Mesothelial cell of epicardium (in vitro differentiated cells): ENCODE data around the gene ELFN1. TPM values are rescaled to one million over a fixed set of nuclear protein-coding genes. Genes with fewer than 3 reads are reported as not detected.

Experiments
- DNase-seq, 2 experiments: peaks; one replicate each; pipeline ENCODE4 v3.0.0; 2021; ENCODE audit warnings: low spot score in 2 of 2; ENCODE audit not compliant: unreplicated experiment in 2 of 2
- H3K27ac Mint-ChIP-seq: 2 replicates; pipeline ENCODE4 v1.8.0; 2021; ENCODE audit warnings: mixed read lengths
- H3K27me3 Mint-ChIP-seq: 2 replicates; pipeline ENCODE4 v1.8.0; 2021; ENCODE audit warnings: low read depth, mixed read lengths
- H3K36me3 Mint-ChIP-seq: 2 replicates; pipeline ENCODE4 v1.8.0; 2021; ENCODE audit warnings: mixed read lengths
- H3K4me1 Mint-ChIP-seq: 2 replicates; pipeline ENCODE4 v1.8.0; 2021; ENCODE audit warnings: mixed read lengths
- H3K4me3 Mint-ChIP-seq: 2 replicates; pipeline ENCODE4 v1.8.0; 2021; ENCODE audit warnings: mild to moderate bottlenecking, moderate library complexity, mixed read lengths
- H3K9me3 Mint-ChIP-seq: 2 replicates; pipeline ENCODE4 v1.8.0; 2021; ENCODE audit warnings: mixed read lengths
- CTCF ChIP-seq: fragments of 200-600 bp; sonication (generic); IDR thresholded peaks from one replicate; pipeline ENCODE4 v1.5.0; 2021; ENCODE audit warnings: antibody characterized with exemption; ENCODE audit not compliant: unreplicated experiment
- total RNA-seq: library from RNA; stranded (reverse); gene quantifications from 3 replicates; pipeline ENCODE4 v1.2.1, GENCODE V29; 2021

ELFN1 gene
- total RNA-seq, 1 donor from 2014 or later = 13.5 TPM

DNA sequence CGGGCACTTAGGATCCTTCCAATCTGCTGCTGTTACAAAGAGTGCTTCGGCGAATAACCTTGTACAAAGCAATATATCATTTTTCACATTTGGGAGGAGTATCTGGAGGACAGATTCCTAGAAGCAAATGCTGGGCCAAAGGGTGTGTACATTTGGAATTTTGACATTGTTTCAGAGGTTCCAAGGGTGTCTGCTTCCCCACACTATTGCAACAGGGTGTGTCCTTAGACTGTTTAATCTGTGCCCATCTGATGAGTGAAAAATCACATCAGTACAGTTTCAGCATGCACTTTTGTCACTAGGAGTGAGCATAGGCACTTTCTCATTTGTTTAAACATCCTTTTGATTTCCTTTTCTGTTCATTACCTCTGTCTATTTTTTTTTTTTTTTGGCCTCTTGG, 8.6 kb upstream of the ELFN1 start:
- H3K36me3 Mint-ChIP-seq = no peaks in the 10 kb centered on the region
- TF ChIP-seq CTCF = no peak
- no peaks in the 10 kb centered on the region for H3K4me1 Mint-ChIP-seq
- H3K9me3 Mint-ChIP-seq = peaks cover 4% of the 10 kb centered on the region
- H3K27me3 Mint-ChIP-seq = peaks cover 66% of the 10 kb centered on the region
- DNase-seq = no peak
- H3K4me3 Mint-ChIP-seq = no peak overlapping the region
- H3K27ac Mint-ChIP-seq = no peak overlapping the region

DNA sequence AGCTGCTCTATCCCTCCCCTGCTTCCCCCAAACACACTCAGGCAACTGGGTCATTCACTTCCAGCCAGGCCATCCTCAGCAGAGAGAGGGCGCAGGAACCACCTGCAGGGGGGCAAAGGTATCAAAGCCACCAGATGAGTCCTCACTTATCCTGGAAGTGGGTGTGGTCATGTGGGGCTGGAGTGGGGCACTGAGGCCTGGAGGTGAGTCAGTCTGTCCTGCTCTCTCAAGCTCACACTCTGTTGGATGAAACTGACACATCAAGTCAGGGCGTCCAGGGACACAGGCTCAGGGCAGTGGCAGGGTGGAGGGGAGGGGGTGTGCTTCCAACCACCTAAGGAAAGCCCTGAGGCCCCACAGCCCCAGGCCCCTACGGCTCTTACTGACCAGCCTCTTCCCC, 8.0 kb upstream of the ELFN1 start:
- H3K27me3 Mint-ChIP-seq = peaks cover 63% of the 10 kb centered on the region
- H3K9me3 Mint-ChIP-seq = peaks cover 4% of the 10 kb centered on the region
- peak in 1 of 2 experiments; percentile 16 for DNase-seq
- H3K4me1 Mint-ChIP-seq = peaks cover 2% of the 10 kb centered on the region
- TF ChIP-seq CTCF = no peak
- H3K4me3 Mint-ChIP-seq = no peak overlapping the region
- no peak overlapping the region for H3K27ac Mint-ChIP-seq
- no peaks in the 10 kb centered on the region for H3K36me3 Mint-ChIP-seq

- Mint-ChIP-seq H3K9me3 (peaks cover 3% of the 10 kb centered on the region), H3K27me3 (peaks cover 60% of the 10 kb centered on the region), H3K36me3 (no peaks in the 10 kb centered on the region), H3K4me3 (no peak overlapping the region), H3K27ac (no peak overlapping the region), H3K4me1 (peaks cover 3% of the 10 kb centered on the region)
- TF ChIP-seq CTCF = no peak
- peak; percentile 16 to 36 for DNase-seq
These were observed 7.3 kb upstream of the ELFN1 start for GRCh38 chr7:1662767-1663166.

DNA sequence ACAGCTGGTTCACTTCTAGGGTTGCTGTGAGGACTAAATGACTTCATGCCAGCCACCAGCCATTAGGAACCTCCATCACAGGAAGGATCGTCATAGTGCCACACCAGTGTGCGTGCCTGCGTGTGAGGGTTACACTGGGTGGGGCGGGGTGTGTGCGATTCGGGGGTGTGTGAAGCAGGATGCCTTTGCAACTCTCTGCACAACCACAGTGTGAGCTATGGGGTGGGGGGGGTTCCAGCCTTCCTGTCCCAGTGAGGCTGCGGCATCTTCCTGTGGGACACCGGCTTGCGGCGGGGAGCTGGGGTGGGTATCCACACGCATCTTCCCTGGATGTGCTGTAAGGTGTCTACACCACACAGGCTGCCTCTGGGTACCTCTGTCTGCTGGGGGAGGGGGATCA, 6.9 kb upstream of the ELFN1 start:
- H3K36me3 Mint-ChIP-seq = no peaks in the 10 kb centered on the region

DNA sequence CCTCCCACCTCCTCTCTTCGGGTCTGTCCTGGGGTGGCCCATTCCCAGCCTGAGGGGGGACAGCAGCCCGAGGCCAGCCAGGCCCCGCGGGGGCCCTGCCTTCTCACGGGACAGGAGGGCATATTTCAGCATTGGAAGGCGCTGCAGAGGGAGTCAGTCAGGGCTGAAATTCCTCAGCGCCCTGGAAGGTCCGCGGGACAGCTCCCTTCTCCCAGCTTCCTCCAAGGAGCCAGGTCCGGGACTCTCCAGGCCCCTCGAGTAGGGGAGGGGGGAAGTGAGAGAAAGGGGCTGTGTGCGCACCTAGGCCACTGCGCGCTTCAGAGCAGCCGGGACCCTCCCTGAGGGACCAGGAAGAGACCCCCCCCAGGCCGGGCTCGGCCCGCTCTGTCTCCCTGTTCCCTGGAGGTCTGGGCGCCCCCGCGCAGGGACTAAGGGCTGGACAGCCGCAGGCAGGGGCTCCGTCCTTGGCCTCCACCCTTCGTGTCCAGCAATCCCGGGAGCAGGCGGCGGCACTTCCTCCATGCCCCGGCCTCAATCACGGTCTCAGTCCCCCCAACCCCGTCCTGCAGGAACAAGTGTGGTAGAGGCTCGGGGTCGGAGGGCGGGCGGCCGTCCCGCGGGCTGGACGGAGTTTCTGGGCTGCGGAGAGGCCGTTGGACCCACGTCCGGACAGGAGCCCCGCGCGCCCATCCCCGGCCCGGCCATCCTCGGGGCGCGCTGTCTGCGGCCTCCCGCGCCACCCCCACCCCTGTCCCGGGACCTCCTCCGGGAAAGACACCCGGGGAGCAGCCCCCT, 6.0 kb upstream of the ELFN1 start:
- TF ChIP-seq CTCF = no peak
- H3K4me3 Mint-ChIP-seq = peak overlapping the region; percentile 26
- H3K27ac Mint-ChIP-seq = no peak overlapping the region
- DNase-seq = peak; percentile 20 to 50
- H3K4me1 Mint-ChIP-seq = peaks cover 5% of the 10 kb centered on the region
- no peaks in the 10 kb centered on the region for H3K9me3 Mint-ChIP-seq
- H3K36me3 Mint-ChIP-seq = no peaks in the 10 kb centered on the region
- H3K27me3 Mint-ChIP-seq = peaks cover 60% of the 10 kb centered on the region

More for the DNA sequence above, 6.9 kb upstream of the ELFN1 start:
- peak overlapping the region; percentile 25 for H3K4me3 Mint-ChIP-seq
- TF ChIP-seq CTCF = no peak
- peaks cover 60% of the 10 kb centered on the region for H3K27me3 Mint-ChIP-seq
- no peaks in the 10 kb centered on the region for H3K9me3 Mint-ChIP-seq
- DNase-seq = peak; percentile 15 to 33
- peaks cover 3% of the 10 kb centered on the region for H3K4me1 Mint-ChIP-seq
- H3K27ac Mint-ChIP-seq = no peak overlapping the region
